C1 segment of cervical spinal cord (tissue), 14 donors: ENCODE results near the gene TBX2.

Source experiments
- DNase-seq, 14 donors: peaks; one replicate each; lab custom pipeline; 2025; lab: John Stamatoyannopoulos, UW

The TBX2 gene

GRCh38 chr17:61387511-61388305 is 11.9 kb upstream of the TBX2 start:
- no peak for DNase-seq

GRCh38 chr17:61388561-61389356 is 10.9 kb upstream of the TBX2 start:
- no peak for DNase-seq

GRCh38 chr17:61389670-61390478 is 9.8 kb upstream of the TBX2 start:
- peak in 5 of 14 donors; percentile 17 to 38 (median 26) for DNase-seq

GRCh38 chr17:61390479-61390791 is 9.2 kb upstream of the TBX2 start:
- DNase-seq: no peak

- DNase-seq: no peak
These were observed 7.9 kb upstream of the TBX2 start for GRCh38 chr17:61391595-61392291.

GRCh38 chr17:61392679-61393078 is 7.0 kb upstream of the TBX2 start:
- DNase-seq: no peak

- DNase-seq: no peak
These were observed 6.1 kb upstream of the TBX2 start for GRCh38 chr17:61393550-61393903.

GRCh38 chr17:61393904-61394629 is 5.6 kb upstream of the TBX2 start:
- no peak for DNase-seq

GRCh38 chr17:61394630-61395408 is 4.8 kb upstream of the TBX2 start:
- no peak for DNase-seq

- DNase-seq: no peak
These were observed 4.1 kb upstream of the TBX2 start for GRCh38 chr17:61395409-61395982.

- no peak for DNase-seq
These were observed 3.6 kb upstream of the TBX2 start for GRCh38 chr17:61395983-61396585.

GRCh38 chr17:61396586-61397085 is 3.0 kb upstream of the TBX2 start:
- no peak for DNase-seq

- DNase-seq: no peak
These were observed 2.4 kb upstream of the TBX2 start for GRCh38 chr17:61397086-61397842.

- DNase-seq: no peak
These were observed 917 bp upstream of the TBX2 start for GRCh38 chr17:61398721-61399130.

GRCh38 chr17:61400066-61400716 is 548 bp downstream of the TBX2 start:
- peak in 1 of 14 donors; percentile 24 for DNase-seq

- DNase-seq: no peak
These were observed 1.2 kb downstream of the TBX2 start for GRCh38 chr17:61400717-61401388.

- no peak for DNase-seq
These were observed 1.9 kb downstream of the TBX2 start for GRCh38 chr17:61401389-61402072.
